HG03571 (cell line): ENCODE measurements around the gene HNRNPA1L2.
"Not testable (repeated sequence)": the region's sequence is repeated elsewhere in the genome, so short reads cannot be mapped to it uniquely, and the experiment has no call there.

Experiments used
- ATAC-seq: cut with Tn5 transposase; IDR thresholded peaks from one replicate; pipeline ENCODE4 v1.9.1; 2021; ENCODE audit not compliant: unreplicated experiment

HNRNPA1L2 gene

GRCh38 chr13:52642131-52642530 is at the start of gene HNRNPA1L2:
TSS of gene HNRNPA1L2 (plus strand) at chr13:52642431. CDS start at chr13:52642493, 62 bp downstream.
- no peak for ATAC-seq

DNA sequence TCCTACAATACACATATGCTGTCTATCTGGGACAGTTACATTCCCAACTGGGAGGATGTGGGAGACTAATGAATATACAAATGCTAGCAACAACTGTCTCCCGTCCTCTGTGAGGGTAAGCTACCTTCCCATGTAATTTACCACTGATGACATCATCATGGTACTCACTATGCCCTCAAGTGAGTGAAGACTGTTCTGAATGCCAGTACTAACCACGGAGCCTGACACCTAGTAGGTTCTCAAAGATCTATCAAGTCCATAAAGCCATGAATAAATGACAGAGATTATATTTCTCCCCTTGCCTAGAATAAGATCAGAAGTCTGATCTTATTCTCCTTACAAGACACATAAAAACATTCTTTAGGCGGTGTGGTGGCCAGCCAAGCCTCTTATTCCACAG is 49.1 kb upstream of the HNRNPA1L2 start:
- ATAC-seq, result not testable (repeated sequence)

- not testable (repeated sequence) for ATAC-seq
Measured at GRCh38 chr13:52593812-52594211, 48.4 kb upstream of the HNRNPA1L2 start.

DNA sequence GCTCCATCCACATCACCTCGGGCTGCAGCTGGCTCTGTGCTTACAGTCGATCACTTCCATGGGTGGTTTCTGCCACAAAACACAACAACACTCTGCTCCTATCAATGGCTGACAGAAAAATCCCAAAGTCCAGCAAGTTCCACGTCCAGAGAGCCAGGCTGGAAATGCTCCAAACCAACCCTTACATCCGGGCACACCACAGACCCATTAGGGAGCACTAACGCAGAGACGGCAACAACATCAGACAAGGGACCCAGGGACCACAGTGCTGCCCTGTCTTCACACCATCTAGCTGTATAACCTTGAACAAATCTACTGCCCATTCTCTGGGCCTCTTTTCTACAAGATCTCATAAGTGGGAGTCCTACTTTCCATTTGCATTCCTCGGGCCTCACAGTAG is 47.9 kb upstream of the HNRNPA1L2 start:
- not testable (repeated sequence) for ATAC-seq

GRCh38 chr13:52597676-52598075 is 44.6 kb upstream of the HNRNPA1L2 start:
- ATAC-seq, result no peak

DNA sequence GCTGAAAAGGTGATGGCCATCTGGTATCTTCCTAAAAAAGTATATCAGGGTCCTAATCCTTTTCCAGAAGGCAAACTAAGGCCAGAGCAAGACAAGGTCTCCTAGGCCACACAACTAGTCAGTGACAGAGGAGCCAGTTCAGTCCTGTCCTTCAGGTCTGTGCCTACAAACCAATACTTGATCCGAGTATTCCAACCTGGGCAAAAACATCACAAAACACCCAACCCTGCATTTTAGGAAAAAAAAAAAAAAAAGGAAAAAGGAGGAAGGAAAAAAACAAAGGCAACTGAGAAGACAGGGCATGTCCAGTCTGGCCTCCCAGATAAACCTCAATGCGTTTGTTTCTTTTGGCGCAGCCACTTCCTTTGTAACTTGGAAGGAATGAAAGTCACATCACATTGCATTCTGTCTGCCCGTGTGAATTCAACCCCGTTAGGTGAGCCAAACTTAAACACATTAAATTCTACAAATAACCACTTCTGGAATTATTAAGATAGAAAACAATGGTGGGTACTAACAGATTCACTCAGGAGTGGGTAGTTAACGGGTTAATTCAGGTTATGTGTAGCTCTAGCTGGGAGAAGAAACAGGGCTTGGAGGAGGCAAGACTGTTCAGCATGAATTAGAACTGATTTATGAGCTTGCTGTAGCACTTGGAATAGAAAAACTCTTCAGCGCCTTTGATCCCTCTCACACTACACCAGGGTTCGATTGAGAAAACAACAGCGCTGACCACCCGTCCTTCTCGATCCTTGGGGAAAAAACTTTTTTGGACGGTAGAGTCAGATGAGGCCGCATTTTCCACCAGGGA is 43.0 kb upstream of the HNRNPA1L2 start:
- no peak for ATAC-seq

GRCh38 chr13:52599848-52600603 is 42.2 kb upstream of the HNRNPA1L2 start:
- ATAC-seq, result peak; percentile 64

DNA sequence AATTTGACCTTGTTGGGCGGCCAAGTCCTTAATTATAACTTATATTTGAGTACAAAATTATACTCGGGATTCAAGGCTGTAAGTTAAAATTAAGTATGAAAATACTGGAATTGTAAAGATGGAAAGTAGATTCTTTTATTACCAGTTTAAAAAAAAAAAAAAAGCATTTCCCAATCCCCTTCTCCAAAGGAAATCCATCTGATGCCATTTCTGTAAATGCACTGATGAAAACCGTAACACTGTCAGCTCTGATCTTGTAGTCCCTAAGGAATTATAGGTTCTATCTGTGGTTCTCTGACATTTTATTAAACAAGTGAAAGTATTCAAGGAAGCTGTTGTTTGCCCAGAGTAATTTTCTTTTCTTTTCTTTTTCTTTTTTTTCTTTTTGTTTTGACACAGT is 41.6 kb upstream of the HNRNPA1L2 start:
- ATAC-seq, result no peak

GRCh38 chr13:52603316-52603715 is 38.9 kb upstream of the HNRNPA1L2 start:
- not testable (repeated sequence) for ATAC-seq

GRCh38 chr13:52606126-52606525 is 36.1 kb upstream of the HNRNPA1L2 start:
- not testable (repeated sequence) for ATAC-seq

- not testable (repeated sequence) for ATAC-seq
Measured at GRCh38 chr13:52606795-52607194, 35.4 kb upstream of the HNRNPA1L2 start.

GRCh38 chr13:52608184-52608583 is 34.0 kb upstream of the HNRNPA1L2 start:
- ATAC-seq, result not testable (repeated sequence)

DNA sequence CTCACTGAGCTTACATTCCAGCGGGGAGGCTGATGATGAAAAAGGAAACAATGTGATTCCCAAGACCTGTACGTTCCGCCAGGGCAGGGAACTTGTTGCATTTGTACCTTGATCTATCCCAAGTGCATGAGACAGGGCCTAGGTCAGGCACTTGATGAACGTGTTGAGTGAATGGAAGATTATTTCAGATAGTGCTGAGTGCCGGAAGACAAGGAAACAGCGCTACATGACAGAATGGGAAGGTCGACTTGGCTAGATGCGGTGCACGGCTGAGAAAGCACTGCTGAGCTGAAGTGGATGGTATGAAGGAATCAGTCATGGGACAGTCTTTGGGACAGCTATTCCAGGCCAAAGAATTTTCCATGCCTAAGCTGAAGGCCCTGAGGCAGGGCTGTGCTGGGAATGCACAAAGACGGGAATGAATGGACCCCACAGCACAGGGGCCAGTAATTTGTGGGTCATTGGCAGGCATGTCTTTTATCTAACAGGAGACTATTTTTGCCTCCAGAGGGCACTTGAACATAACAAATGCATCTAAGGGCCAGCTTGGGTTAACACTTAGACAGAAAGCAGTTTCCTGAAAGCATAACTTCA is 33.1 kb upstream of the HNRNPA1L2 start:
- ATAC-seq, result peak; percentile 81

- ATAC-seq, result not testable (repeated sequence)
Measured at GRCh38 chr13:52610158-52610557, 32.1 kb upstream of the HNRNPA1L2 start.

DNA sequence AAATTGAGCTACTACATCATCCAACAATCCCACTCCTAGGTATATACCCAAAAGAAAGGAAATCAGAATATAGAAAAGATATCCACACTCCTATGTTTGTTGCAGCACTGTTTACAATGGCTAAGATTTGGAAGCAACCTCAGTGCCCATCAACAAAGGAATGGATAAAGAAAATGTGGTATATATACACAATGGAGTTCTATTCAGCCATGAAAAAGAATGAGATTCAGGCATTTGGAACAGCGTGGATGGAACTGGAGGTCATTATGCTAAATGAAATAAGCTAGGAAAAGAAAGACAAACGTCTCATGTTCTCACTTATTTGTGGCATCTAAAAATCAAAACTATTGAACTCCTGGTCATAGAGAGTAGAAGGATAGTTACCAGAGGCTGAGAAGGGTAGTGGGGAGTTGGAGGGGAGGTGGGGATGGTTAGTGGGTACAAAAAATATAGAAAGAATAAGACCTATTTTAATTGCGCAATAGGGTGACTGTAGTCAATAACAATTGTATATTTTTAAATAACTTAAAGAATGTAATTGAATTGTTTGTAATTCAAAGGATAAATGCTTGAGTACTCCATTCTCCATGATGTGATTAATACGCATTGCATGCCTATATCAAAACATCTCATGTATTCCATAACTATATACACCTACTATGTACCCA is 27.0 kb upstream of the HNRNPA1L2 start:
- no peak for ATAC-seq

GRCh38 chr13:52615812-52616211 is 26.4 kb upstream of the HNRNPA1L2 start:
- no peak for ATAC-seq

DNA sequence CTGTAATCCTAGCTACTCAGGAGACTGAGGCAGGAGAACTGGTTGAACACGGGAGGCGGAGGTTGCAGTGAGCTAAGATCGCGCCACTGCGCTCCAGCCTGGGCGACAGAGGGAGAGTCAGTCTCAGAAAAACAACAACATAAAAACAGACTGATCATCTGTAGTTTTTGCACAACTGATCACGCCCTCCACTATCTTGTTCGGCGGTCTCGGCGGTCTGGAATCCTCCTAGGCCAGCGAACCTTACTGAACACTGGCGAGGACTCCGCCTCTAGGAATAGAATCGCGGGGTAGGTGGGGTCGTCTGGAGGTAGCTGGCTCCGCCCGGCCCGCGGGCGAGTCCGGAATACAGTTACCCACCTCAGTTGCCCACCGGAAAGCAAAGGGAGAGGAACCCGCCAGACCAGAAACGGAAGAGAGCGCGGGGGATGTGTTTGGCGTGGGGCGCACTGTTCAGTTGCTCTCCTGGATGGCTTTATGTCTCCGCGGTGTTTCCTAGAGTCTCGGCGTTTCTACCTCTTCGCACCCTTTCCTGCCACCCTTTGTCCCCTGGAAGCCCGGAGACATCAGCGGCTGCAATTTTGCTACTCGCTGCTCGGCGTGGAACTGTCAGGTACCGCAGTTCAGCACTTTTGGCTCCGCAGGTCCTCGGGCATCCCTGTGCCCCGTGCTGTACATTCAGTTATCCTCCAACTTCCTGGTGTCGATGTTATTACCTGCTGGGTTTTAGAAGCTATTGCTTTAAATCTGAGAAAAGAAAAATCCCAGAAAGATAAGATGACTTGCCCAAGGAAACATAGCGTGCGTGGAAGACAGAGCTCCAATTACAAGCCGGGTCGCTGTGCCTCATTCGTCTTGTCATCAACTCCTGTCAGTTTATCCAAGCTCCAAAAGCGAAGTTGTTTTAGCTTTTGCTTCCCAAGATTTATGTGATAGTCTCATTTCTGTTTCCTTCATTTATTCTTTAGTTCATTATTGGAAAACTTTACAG is 24.9 kb upstream of the HNRNPA1L2 start:
- peak; percentile 96 for ATAC-seq

- peak; percentile 53 for ATAC-seq
Measured at GRCh38 chr13:52631083-52631690, 11.0 kb upstream of the HNRNPA1L2 start.

DNA sequence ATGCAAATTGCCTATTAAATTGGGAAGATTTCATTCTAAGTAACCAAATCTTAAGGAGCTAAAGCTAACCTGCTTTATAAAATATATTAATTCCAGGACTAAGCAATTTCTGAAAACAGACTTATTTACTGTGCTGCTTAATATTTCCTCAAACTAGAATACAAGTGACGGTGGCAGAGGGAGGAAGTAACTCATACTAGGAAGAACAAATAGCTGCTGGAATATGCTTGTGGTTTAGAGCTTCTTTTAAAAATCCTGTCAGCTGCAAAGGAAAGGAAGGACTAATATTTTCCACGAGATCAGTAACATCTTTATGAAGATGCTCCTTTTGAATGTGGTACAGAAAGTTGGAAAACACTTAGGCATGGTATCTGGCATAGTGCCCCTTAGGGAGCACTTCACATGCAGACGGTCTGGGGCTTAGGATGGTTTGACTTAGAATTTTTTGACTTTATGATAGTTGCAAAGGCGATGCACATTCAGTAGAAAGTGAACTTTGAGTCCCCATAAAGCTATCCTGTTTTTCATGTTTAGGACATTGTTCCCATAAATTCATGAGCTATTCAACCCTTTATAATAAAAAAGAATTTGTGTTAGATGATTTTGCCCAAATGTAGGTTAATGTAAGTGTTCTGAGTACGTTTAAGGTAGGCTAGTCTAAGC is 3.4 kb upstream of the HNRNPA1L2 start:
- no peak for ATAC-seq
